Smooth muscle cell (in vitro differentiated cells): Measurements from ENCODE around the gene CCR5AS.
"Not testable (repeated sequence)": the region's sequence is repeated elsewhere in the genome, so short reads cannot be mapped to it uniquely, and the experiment has no call there.

Experiments used
- DNase-seq: peaks from one replicate; lab custom pipeline; 2025; ENCODE audit not compliant: unreplicated experiment; lab: John Stamatoyannopoulos, UW
- H2AFZ ChIP-seq: fragments of 200-600 bp; sonication (generic); 2 replicates; pipeline ENCODE4 v1.6.0; 2016; ENCODE audit warnings: antibody characterized with exemption, low read depth, mild to moderate bottlenecking
- H3F3A ChIP-seq: fragments of 200-600 bp; sonication (generic); 2 replicates; pipeline ENCODE4 v1.6.0; 2017; ENCODE audit warnings: antibody characterized with exemption, low read depth
- H3K27ac ChIP-seq: fragments of 200-600 bp; sonication (generic); 2 replicates; pipeline ENCODE4 v1.5.1; 2016; ENCODE audit warnings: low read depth, mild to moderate bottlenecking
- H3K27me3 ChIP-seq: fragments of 200-600 bp; sonication (generic); 2 replicates; pipeline ENCODE4 v1.6.1; 2016; ENCODE audit warnings: low read depth, mild to moderate bottlenecking
- H3K36me3 ChIP-seq: fragments of 200-600 bp; sonication (generic); 2 replicates; pipeline ENCODE4 v1.5.1; 2016; ENCODE audit warnings: low read depth
- H3K4me1 ChIP-seq: fragments of 200-600 bp; sonication (generic); 2 replicates; pipeline ENCODE4 v1.5.1; 2016; ENCODE audit warnings: low read depth
- H3K4me2 ChIP-seq: fragments of 200-600 bp; sonication (generic); 2 replicates; pipeline ENCODE4 v1.6.0; 2016; ENCODE audit warnings: mild to moderate bottlenecking
- H3K4me3 ChIP-seq: fragments of 200-600 bp; sonication (generic); 2 replicates; pipeline ENCODE4 v1.5.1; 2016; ENCODE audit warnings: mild to moderate bottlenecking
- H3K79me2 ChIP-seq: fragments of 200-600 bp; sonication (generic); 2 replicates; pipeline ENCODE4 v1.6.0; 2016; ENCODE audit warnings: low read depth, mild to moderate bottlenecking
- H3K9ac ChIP-seq: fragments of 200-600 bp; sonication (generic); 2 replicates; pipeline ENCODE4 v1.6.0; 2016; ENCODE audit warnings: low read depth
- H3K9me3 ChIP-seq: fragments of 200-600 bp; sonication (generic); replicated peaks from 2 replicates; pipeline ENCODE4 v1.5.1; 2016; ENCODE audit warnings: low read depth
- H4K20me1 ChIP-seq: fragments of 200-600 bp; sonication (generic); 2 replicates; pipeline ENCODE4 v1.6.0; 2016; ENCODE audit warnings: low read depth
- CTCF ChIP-seq: fragments of 200-600 bp; sonication (generic); IDR thresholded peaks from 2 replicates; pipeline ENCODE4 v1.5.1; 2017; ENCODE audit warnings: borderline replicate concordance, mild to moderate bottlenecking, antibody characterized with exemption; ENCODE audit not compliant: insufficient read depth, poor library complexity, severe bottlenecking
- WGBS: methylation state at CpG from one replicate; pipeline ENCODE4 v1.1.7; 2016; ENCODE audit warnings: low lambda C conversion rate; 5-methylcytosine and 5-hydroxymethylcytosine counted together

The CCR5AS gene

DNA sequence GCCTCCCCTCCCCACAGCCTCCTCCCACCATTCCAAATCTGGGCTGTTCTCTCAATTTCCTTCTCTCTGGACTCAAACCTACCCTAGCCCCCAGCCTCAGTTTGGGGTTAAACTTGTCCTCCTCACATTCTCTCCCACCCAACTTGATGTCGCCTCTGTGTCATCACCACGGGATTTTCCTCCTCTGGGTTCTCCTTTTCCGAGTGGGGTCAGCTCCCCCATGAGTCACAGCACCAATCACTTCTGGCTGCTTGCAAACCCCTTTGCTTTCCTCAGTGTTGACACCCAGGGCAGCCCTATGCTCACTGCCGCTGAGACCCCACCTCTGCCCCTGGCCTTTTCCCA is 451 bp downstream of the CCR5AS start:
- no peak for TF ChIP-seq CTCF
- Histone ChIP-seq H2AFZ (no peak overlapping the region), H3F3A (no peaks in the 10 kb centered on the region)

GRCh38 chr3:46405301-46406019 is 1.4 kb downstream of the CCR5AS start:
- H3K27me3 ChIP-seq, result peaks cover 91% of the 10 kb centered on the region
- TF ChIP-seq CTCF, result no peak
- no peak overlapping the region for H3K9ac ChIP-seq
- WGBS, result 80% methylated on average over 11 of the region's 11 CpGs
- H4K20me1 ChIP-seq, result no peaks in the 10 kb centered on the region
- H3K9me3 ChIP-seq, result no peaks in the 10 kb centered on the region
- no peaks in the 10 kb centered on the region for H3K4me1 ChIP-seq
- no peak for DNase-seq
- no peak overlapping the region for H2AFZ ChIP-seq
- H3K79me2 ChIP-seq, result no peaks in the 10 kb centered on the region
- peaks cover 3% of the 10 kb centered on the region for H3F3A ChIP-seq
- no peak overlapping the region for H3K4me3 ChIP-seq
- H3K4me2 ChIP-seq, result no peak overlapping the region
- H3K36me3 ChIP-seq, result no peaks in the 10 kb centered on the region
- no peak overlapping the region for H3K27ac ChIP-seq

More for the DNA sequence above, 451 bp downstream of the CCR5AS start:
- WGBS, result 75% methylated on average over 4 of the region's 4 CpGs
- Histone ChIP-seq H3K4me1 (no peaks in the 10 kb centered on the region), H3K9ac (no peak overlapping the region), H3K27me3 (peaks cover 94% of the 10 kb centered on the region), H3K79me2 (no peaks in the 10 kb centered on the region), H3K4me3 (no peak overlapping the region), H3K27ac (no peak overlapping the region), H3K36me3 (no peaks in the 10 kb centered on the region), H4K20me1 (no peaks in the 10 kb centered on the region), H3K9me3 (no peaks in the 10 kb centered on the region), H3K4me2 (no peak overlapping the region)
- DNase-seq, result no peak

DNA sequence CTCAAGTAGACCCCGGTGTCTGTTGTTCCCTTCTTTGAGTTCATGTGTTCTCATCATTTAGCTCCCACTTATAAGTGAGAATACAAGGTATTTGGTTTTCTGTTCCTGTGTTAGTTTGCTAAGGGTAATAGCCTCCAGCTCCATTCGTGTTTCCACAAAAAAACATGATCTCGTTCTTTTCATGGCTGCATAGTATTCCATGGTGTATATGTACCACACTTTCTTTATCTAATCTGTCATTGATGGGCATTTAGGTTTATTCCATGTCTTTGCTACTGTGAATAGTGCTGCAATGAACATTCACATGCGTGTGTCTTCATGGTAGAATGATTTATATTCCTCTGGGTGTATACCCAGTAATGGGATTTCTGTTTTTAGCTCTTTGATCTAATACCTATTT is 4.0 kb downstream of the CCR5AS start:
- not testable (repeated sequence) for H3K79me2 ChIP-seq, H2AFZ ChIP-seq, H3K27ac ChIP-seq, H3K4me1 ChIP-seq, H3F3A ChIP-seq, H3K9me3 ChIP-seq, H3K36me3 ChIP-seq, H3K9ac ChIP-seq, H3K4me3 ChIP-seq, H4K20me1 ChIP-seq, DNase-seq, H3K4me2 ChIP-seq
- H3K27me3 ChIP-seq, result peaks cover 76% of the 10 kb centered on the region
- WGBS, result 94% methylated on average over 4 of the region's 4 CpGs

DNA sequence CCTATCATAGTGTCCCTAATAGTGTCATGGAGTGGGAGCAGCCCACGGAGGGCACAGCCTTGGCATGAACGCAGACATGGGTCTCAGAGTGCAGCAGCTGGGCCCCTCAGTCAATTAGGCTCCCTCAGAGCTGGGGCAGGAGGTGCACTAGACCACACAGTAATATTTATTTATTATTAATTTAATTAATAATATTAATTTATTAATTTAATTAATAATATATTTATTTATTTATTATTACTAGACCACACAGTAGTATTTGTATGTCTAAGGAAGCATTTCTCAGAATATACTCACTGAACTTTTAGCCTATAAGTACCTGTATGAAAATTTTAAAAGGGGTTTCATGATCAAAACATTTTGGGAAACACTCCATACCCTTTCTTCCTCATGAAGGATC is 5.3 kb downstream of the CCR5AS start:
- 93% methylated on average over 2 of the region's 2 CpGs for WGBS
- no peak for TF ChIP-seq CTCF

More for the DNA sequence above, 5.3 kb downstream of the CCR5AS start:
- no peaks in the 10 kb centered on the region for H3K9me3 ChIP-seq
- H3K36me3 ChIP-seq, result no peaks in the 10 kb centered on the region
- H3K27ac ChIP-seq, result no peak overlapping the region
- no peaks in the 10 kb centered on the region for H3K79me2 ChIP-seq
- no peaks in the 10 kb centered on the region for H3K4me1 ChIP-seq
- peaks cover 3% of the 10 kb centered on the region for H3F3A ChIP-seq
- no peak overlapping the region for H3K4me2 ChIP-seq
- H3K27me3 ChIP-seq, result peaks cover 76% of the 10 kb centered on the region
- no peak for DNase-seq
- H4K20me1 ChIP-seq, result peaks cover 7% of the 10 kb centered on the region
- H2AFZ ChIP-seq, result no peak overlapping the region
- H3K4me3 ChIP-seq, result no peak overlapping the region
- no peak overlapping the region for H3K9ac ChIP-seq
